PFSK-1 (cell line): ENCODE measurements around the gene PTAR1.

Source experiments
- FOXP2 ChIP-seq: optimal IDR thresholded peaks from 2 replicates; pipeline ENCODE3; 2011; ENCODE audit warnings: borderline replicate concordance, control low read depth, inconsistent platforms; ENCODE audit not compliant: insufficient read depth; ENCODE audit errors: extremely low read length, extremely low read depth
- POLR2AphosphoS5 ChIP-seq: IDR thresholded peaks from 2 replicates; pipeline ENCODE4 v1.6.1; 2012; ENCODE audit warnings: low read depth, mild to moderate bottlenecking, control low read depth, low read length, moderate library complexity
- REST ChIP-seq, 2 experiments: IDR thresholded peaks; 2 replicates each; pipeline versions ENCODE4 v1.6.1 to v1.8.0; 2011 to 2012; ENCODE audit warnings: low read depth in 2 of 2, low read length in 2 of 2, control low read depth in 1 of 2, inconsistent platforms in 1 of 2, mild to moderate bottlenecking in 1 of 2, moderate library complexity in 1 of 2; ENCODE audit not compliant: insufficient read depth in 1 of 2
- SIN3A ChIP-seq: IDR thresholded peaks from 2 replicates; pipeline ENCODE4 v1.6.1; 2012; ENCODE audit warnings: mild to moderate bottlenecking, low read length, moderate library complexity, borderline replicate concordance; ENCODE audit not compliant: insufficient read depth
- TAF1 ChIP-seq: IDR thresholded peaks from 2 replicates; pipeline ENCODE4 v1.6.1; 2012; ENCODE audit warnings: low read length, control low read depth, borderline replicate concordance; ENCODE audit not compliant: insufficient read depth

The PTAR1 gene

DNA sequence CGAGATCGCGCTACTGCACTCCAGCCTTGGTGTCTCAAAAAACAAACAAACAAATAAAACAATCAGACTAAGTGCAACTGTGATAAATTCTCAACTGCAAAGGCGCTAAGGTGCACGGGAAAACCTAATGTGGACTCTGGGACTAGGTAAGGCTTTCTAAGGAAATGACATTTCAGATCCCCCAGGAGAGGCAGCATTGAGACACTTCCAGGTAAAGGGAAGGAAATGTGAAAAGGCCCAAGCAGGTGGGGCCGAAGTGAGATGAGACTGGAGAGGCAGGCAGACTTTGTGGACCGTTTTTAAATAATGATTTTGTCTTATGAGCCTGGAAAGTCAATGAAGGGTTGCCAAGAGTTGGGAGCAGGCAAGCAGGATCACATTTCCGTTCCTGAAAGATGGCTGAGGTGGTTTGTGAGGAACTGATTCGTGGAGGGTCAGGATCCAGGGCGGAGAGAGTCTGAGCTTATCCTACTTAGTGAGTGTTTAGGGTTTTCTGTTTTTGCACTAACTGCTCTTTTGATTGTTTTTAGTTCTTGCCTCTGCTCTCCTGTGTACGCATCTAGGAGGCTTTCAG, 85.6 kb downstream of the PTAR1 start:
- TF ChIP-seq REST (IDR thresholded peaks at IDR 0.05; ENCODE audit: insufficient read depth in 1 of 2, low read depth in 2 of 2, low read length in 2 of 2) = no peak
- TF ChIP-seq FOXP2 = no peak
- no peak for TF ChIP-seq POLR2AphosphoS5
- no peak for TF ChIP-seq SIN3A
- TF ChIP-seq TAF1 = no peak

GRCh38 chr9:69673311-69673640, 86.5 kb downstream of the PTAR1 start:
- TF ChIP-seq FOXP2 (no peak), TAF1 (no peak), REST (IDR thresholded peaks at IDR 0.05; ENCODE audit: insufficient read depth in 1 of 2, low read depth in 2 of 2, low read length in 2 of 2) (no peak), SIN3A (no peak)

GRCh38 chr9:69672596-69673310, 87.1 kb downstream of the PTAR1 start:
- TF ChIP-seq FOXP2 (no peak), REST (IDR thresholded peaks at IDR 0.05; ENCODE audit: insufficient read depth in 1 of 2, low read depth in 2 of 2, low read length in 2 of 2) (no peak), POLR2AphosphoS5 (no peak)

DNA sequence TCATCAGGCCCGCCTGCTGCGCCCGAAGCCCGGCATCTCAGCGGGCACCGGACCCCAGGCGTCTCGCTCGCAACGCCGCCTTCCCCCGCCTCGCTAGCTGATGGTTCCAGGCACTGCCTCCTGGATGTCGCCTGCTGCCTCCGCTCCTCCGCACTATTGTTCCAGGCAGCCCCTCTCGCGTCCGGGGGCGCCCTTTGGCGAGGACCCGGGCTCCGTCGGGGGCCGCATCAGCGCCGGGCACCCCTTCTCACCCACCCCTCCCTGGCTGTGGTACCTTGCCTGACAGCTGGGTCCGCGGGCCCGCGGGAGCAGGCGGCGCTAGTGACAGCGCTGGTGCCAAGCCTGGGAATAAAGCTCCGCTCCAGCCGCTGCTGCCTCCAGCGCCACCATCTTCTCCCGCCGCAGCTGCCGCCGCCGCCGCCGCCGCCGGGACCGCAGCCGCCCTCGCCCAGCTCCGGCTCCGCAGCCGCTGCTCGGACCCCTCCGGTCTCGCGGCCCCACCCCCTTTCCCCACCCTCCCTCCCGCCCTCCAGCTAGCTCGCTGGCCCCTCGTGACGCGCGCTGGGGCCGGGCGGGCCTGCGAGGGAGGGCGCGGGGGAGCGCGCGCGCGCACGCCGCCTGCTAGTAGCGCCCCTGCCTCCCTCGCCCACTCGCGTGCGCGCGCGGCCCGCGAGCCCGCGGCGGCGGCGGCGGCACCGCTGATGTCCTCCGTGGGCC, 87.8 kb downstream of the PTAR1 start, which contains the start of gene APBA1:
APBA1 (minus strand) TSS at position 493 of the 717 bp plus-strand sequence.
- TF ChIP-seq POLR2AphosphoS5 (no peak), SIN3A (no peak), FOXP2 (no peak), TAF1 (no peak), REST (IDR thresholded peaks at IDR 0.05; ENCODE audit: insufficient read depth in 1 of 2, low read depth in 2 of 2, low read length in 2 of 2) (no peak)
